ENCODE data around the gene GGTLC2. TPM values are rescaled to one million over a fixed set of nuclear protein-coding genes. Genes with fewer than 3 reads are reported as not detected.

GGTLC2 gene
- total and polyA plus RNA-seq, 7 experiments from 2014 or later, result not detected

DNA sequence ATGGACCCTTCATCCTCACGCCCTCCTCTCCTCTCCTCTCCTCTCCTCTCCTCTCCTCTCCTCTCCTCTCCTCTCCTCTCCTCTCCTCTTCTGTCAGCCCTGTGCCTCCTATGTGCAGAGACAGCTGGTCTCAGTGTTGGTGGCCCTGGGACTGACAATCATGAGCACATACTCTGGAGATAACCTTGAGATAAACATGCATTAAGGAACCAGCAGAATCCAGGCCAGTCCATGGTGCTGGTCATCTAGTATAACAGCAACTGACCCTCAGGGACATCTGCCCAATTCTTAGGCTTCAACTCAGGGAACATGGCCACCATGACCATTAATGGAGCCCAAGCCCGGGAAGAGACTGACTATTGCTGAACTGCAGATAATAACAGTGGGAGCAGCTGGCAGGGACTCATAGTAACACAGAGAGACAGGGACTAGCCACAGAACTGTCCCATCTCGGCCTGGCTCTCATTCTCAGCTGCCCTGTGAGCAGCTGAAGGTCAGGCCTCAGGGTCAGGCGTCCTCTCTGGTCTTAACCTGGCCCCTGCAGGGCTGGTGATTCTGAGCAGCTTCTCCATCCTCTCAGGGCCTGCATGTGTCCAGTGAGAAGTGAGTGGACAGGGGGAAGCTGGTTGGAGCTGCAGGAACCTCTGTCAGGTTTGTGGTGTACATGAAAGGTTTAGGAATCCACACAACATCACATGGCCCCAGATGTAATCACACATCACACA is 45.4 kb downstream of the GGTLC2 start:
- no peaks in the 10 kb centered on the region for H3K36me3 ChIP-seq (ENCODE audit: control insufficient read depth in 2 of 3, insufficient read depth in 3 of 3, low read length in 3 of 3)
- Mint-ChIP-seq H3K4me1 (peaks cover 0 to 9% (median 0%) of the 10 kb centered on the region in 7 donors), H3K27ac (no peak overlapping the region), H3K4me3 (no peak overlapping the region), H3K36me3 (no peaks in the 10 kb centered on the region), H3K27me3 (no peaks in the 10 kb centered on the region), H3K9me3 (no peaks in the 10 kb centered on the region)
- ATAC-seq (no peak), DNase-seq (no peak)
- no peaks in the 10 kb centered on the region for H3K4me1 ChIP-seq (ENCODE audit: control insufficient read depth in 2 of 2, insufficient read depth in 2 of 2, low read length in 2 of 2)
- H3K27me3 ChIP-seq (ENCODE audit: control insufficient read depth in 2 of 2, insufficient read depth in 2 of 2, low read length in 2 of 2), result no peaks in the 10 kb centered on the region
- H3K4me3 ChIP-seq (ENCODE audit: low read length), result no peak overlapping the region
- ChIA-PET POLR2A (interaction anchor here (0.6 kb wide), 1 partner anchor 431 kb away, joined by 3 read pairs; no protein-coding TSS in a partner anchor), CTCF (no interaction called here)
- intact Hi-C loops (cut with micrococcal nuclease), result no loop called here
- H3K27ac ChIP-seq (ENCODE audit: low read depth, low read length), result no peak overlapping the region
- H3K9me3 ChIP-seq (ENCODE audit: control insufficient read depth in 2 of 3, low read length in 3 of 3), result no peaks in the 10 kb centered on the region

- ChIA-PET POLR2A (no interaction called here), CTCF (interaction anchor here (1.8 kb wide), 1 partner anchor 193 kb away, joined by 5 read pairs; no protein-coding TSS in a partner anchor)
- H3K4me3 Mint-ChIP-seq, result no peak overlapping the region
- peaks cover 0 to 9% (median 0%) of the 10 kb centered on the region in 7 donors for H3K4me1 Mint-ChIP-seq
- no peak overlapping the region for H3K27ac ChIP-seq (ENCODE audit: low read depth, low read length)
- no peaks in the 10 kb centered on the region for H3K9me3 Mint-ChIP-seq
- H3K27me3 ChIP-seq (ENCODE audit: control insufficient read depth in 2 of 2, insufficient read depth in 2 of 2, low read length in 2 of 2), result no peaks in the 10 kb centered on the region
- ATAC-seq, result no peak
- no peaks in the 10 kb centered on the region for H3K4me1 ChIP-seq (ENCODE audit: control insufficient read depth in 2 of 2, insufficient read depth in 2 of 2, low read length in 2 of 2)
- DNase-seq, result no peak
- H3K27me3 Mint-ChIP-seq, result no peaks in the 10 kb centered on the region
- H3K36me3 ChIP-seq (ENCODE audit: control insufficient read depth in 2 of 3, insufficient read depth in 3 of 3, low read length in 3 of 3), result no peaks in the 10 kb centered on the region
- H3K36me3 Mint-ChIP-seq, result no peaks in the 10 kb centered on the region
- H3K4me3 ChIP-seq (ENCODE audit: low read length), result no peak overlapping the region
- H3K9me3 ChIP-seq (ENCODE audit: control insufficient read depth in 2 of 3, low read length in 3 of 3), result no peaks in the 10 kb centered on the region
- intact Hi-C loops (cut with micrococcal nuclease), result no loop called here
- H3K27ac Mint-ChIP-seq, result peak overlapping the region in 1 of 9 donors; percentile 17
These were observed 46.6 kb downstream of the GGTLC2 start for GRCh38 chr22:22691055-22691454.

DNA sequence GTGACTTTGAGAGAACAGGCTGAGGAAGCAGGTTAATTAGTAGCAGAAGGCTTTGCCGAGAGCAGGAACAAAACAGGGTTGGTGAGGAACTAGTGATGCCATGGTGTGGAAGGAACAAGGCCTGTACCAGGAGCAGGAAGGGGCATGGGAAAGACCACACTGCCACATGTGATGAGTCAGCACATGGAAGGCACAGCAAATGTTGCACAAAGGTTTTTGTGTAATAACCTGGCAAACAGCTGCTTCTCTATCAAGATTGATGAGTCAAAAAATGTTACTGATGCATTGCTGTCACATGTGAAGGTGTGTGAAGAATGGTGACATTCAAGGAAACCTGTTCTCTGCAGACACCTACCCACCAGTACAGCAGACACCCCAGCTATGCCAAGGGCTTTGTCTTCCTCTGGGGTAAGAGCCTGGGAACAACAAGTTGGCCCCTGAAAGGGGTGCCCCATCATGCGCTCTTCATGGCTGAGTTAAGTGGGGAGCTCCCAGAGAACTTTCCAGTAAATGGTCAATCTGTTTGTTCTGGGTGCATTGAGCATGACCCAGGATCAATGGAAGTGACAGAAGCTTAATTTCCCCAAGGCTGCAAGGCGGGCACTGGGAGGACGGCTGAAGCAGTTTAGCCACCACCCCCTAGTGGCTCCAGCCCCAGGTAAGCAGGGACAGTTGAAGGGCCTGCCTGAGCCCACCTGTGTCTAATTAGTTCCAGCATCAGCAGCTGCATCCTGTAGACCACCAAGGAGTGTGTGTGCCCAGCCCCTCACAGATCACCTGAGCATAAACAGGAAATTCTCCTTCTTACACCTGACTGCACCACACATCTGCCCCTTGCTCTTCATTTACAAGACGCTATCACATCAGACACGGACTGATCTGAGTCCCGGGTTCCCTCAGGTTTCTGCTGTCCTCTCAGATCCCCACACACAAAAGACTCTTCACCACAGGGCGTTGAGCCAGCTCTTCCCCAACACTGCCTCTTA is 47.6 kb downstream of the GGTLC2 start:
- Mint-ChIP-seq H3K4me1 (peaks cover 0 to 6% (median 0%) of the 10 kb centered on the region in 7 donors), H3K4me3 (no peak overlapping the region), H3K27ac (peak overlapping the region in 1 of 9 donors; percentile 51), H3K9me3 (no peaks in the 10 kb centered on the region), H3K27me3 (no peaks in the 10 kb centered on the region), H3K36me3 (no peaks in the 10 kb centered on the region)
- Histone ChIP-seq H3K4me1 (ENCODE audit: control insufficient read depth in 2 of 2, insufficient read depth in 2 of 2, low read length in 2 of 2) (no peaks in the 10 kb centered on the region), H3K36me3 (ENCODE audit: control insufficient read depth in 2 of 3, insufficient read depth in 3 of 3, low read length in 3 of 3) (no peaks in the 10 kb centered on the region), H3K4me3 (ENCODE audit: low read length) (no peak overlapping the region), H3K27ac (ENCODE audit: low read depth, low read length) (no peak overlapping the region), H3K27me3 (ENCODE audit: control insufficient read depth in 2 of 2, insufficient read depth in 2 of 2, low read length in 2 of 2) (no peaks in the 10 kb centered on the region), H3K9me3 (ENCODE audit: control insufficient read depth in 2 of 3, low read length in 3 of 3) (no peaks in the 10 kb centered on the region)
- ChIA-PET CTCF (interaction anchor here (0.6 to 1.8 kb wide), 3 partner anchors 12 to 408 kb away, joined by 3 to 5 read pairs (median 3); no protein-coding TSS in a partner anchor), POLR2A (no interaction called here)
- intact Hi-C loops (cut with micrococcal nuclease), result no loop called here
- ATAC-seq (no peak), DNase-seq (no peak)

DNA sequence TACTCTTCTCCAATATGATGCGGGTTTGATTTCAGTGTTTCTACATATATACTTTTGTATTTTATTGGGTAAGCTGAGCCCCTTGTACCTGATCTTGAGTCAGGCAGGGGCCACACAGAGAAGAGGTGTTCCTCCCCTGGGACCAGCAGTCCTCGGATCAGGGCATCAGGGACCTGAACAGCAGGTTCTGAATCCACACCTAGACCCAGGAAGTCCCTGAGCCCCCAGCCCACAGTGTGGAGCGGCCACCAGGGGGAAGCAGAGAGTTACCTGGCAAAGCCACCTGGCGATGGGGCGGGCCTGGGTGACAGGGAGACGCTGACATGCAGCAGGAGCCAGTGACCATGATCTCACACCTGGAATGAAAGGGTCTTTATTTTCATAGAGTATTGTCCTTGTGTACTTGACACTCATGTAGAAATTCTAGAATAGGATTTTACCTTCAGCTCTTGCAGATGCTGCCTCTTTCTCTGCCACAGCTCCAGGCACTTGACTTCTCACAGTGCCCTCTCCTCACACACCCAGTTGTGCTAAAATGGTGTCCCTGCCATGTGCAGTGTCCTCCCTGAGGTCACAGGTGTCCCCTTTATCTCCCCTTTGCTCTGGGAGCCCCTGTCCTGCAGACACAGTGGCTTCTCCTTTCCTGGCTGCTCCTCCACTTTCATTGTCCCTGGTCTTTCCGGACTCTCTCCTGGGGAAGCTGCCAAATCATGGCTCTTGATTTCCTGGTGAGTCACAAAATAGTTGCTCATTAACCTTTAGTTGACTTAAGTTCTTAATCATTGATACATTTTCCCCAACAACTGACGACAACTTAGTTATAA is 48.5 kb downstream of the GGTLC2 start:
- intact Hi-C loops (cut with micrococcal nuclease), result no loop called here
- H3K27ac ChIP-seq (ENCODE audit: low read depth, low read length), result no peak overlapping the region
- peak; percentile 74 for ATAC-seq

DNA sequence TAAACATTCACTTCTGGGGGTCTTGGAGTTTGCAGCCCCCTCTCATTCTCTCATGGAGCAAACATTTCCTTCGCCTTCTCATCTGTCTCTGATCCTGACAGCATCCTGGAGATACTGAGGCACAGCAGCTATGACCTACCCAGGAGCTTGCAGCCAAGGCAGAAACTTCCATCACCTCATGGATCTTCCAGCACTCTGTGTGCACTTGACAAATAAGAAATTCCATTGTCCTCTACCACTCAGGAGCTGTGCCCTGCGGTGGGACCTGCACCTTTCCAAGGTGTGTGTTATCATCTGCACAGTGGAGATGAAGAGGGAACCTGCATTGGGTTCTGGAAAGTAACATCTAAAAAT is 49.1 kb downstream of the GGTLC2 start:
- H3K27me3 ChIP-seq (ENCODE audit: control insufficient read depth in 2 of 2, insufficient read depth in 2 of 2, low read length in 2 of 2), result no peaks in the 10 kb centered on the region
- H3K27me3 Mint-ChIP-seq, result peaks cover 0 to 3% (median 0%) of the 10 kb centered on the region in 5 donors
- no peaks in the 10 kb centered on the region for H3K36me3 ChIP-seq (ENCODE audit: control insufficient read depth in 2 of 3, insufficient read depth in 3 of 3, low read length in 3 of 3)
- no peak overlapping the region for H3K4me3 ChIP-seq (ENCODE audit: low read length)
- no peak for ATAC-seq
- H3K4me1 Mint-ChIP-seq, result peaks cover 0 to 6% (median 0%) of the 10 kb centered on the region in 7 donors
- CTCF ChIA-PET, result interaction anchor here (0.7 kb wide), 1 partner anchor 101 kb away, joined by 4 read pairs; no protein-coding TSS in a partner anchor
- H3K27ac Mint-ChIP-seq, result peak overlapping the region in 1 of 9 donors; percentile 12
- no peaks in the 10 kb centered on the region for H3K36me3 Mint-ChIP-seq
- H3K27ac ChIP-seq (ENCODE audit: low read depth, low read length), result no peak overlapping the region
- H3K9me3 ChIP-seq (ENCODE audit: control insufficient read depth in 2 of 3, low read length in 3 of 3), result no peaks in the 10 kb centered on the region
- POLR2A ChIA-PET, result no interaction called here
- no peak overlapping the region for H3K4me3 Mint-ChIP-seq
- no peaks in the 10 kb centered on the region for H3K9me3 Mint-ChIP-seq
- H3K4me1 ChIP-seq (ENCODE audit: control insufficient read depth in 2 of 2, insufficient read depth in 2 of 2, low read length in 2 of 2), result no peaks in the 10 kb centered on the region
- no peak for DNase-seq
- intact Hi-C loops (cut with micrococcal nuclease), result no loop called here

More for the DNA sequence above, 48.5 kb downstream of the GGTLC2 start:
- ChIA-PET POLR2A (no interaction called here), CTCF (interaction anchor here (1.8 kb wide), 1 partner anchor 191 kb away, joined by 5 read pairs; no protein-coding TSS in a partner anchor)
- Mint-ChIP-seq H3K4me3 (no peak overlapping the region), H3K27ac (peak overlapping the region in 1 of 9 donors; percentile 12), H3K9me3 (no peaks in the 10 kb centered on the region), H3K4me1 (peaks cover 0 to 6% (median 0%) of the 10 kb centered on the region in 7 donors), H3K27me3 (no peaks in the 10 kb centered on the region), H3K36me3 (no peaks in the 10 kb centered on the region)
- DNase-seq, result peak; percentile 23 to 73 (median 57)
- no peaks in the 10 kb centered on the region for H3K9me3 ChIP-seq (ENCODE audit: control insufficient read depth in 2 of 3, low read length in 3 of 3)
- H3K27me3 ChIP-seq (ENCODE audit: control insufficient read depth in 2 of 2, insufficient read depth in 2 of 2, low read length in 2 of 2), result no peaks in the 10 kb centered on the region
- H3K4me1 ChIP-seq (ENCODE audit: control insufficient read depth in 2 of 2, insufficient read depth in 2 of 2, low read length in 2 of 2), result no peaks in the 10 kb centered on the region
- no peaks in the 10 kb centered on the region for H3K36me3 ChIP-seq (ENCODE audit: control insufficient read depth in 2 of 3, insufficient read depth in 3 of 3, low read length in 3 of 3)
- no peak overlapping the region for H3K4me3 ChIP-seq (ENCODE audit: low read length)

GRCh38 chr22:22694106-22694505 is 49.7 kb downstream of the GGTLC2 start:
- no peak overlapping the region for H3K4me3 Mint-ChIP-seq
- H3K27me3 ChIP-seq (ENCODE audit: control insufficient read depth in 2 of 2, insufficient read depth in 2 of 2, low read length in 2 of 2), result no peaks in the 10 kb centered on the region
- POLR2A ChIA-PET, result no interaction called here
- CTCF ChIA-PET, result interaction anchor here (0.7 kb wide), 1 partner anchor 100 kb away, joined by 4 read pairs; no protein-coding TSS in a partner anchor
- peaks cover 0 to 5% (median 0%) of the 10 kb centered on the region in 5 donors for H3K27me3 Mint-ChIP-seq
- peaks cover 0 to 6% (median 0%) of the 10 kb centered on the region in 7 donors for H3K4me1 Mint-ChIP-seq
- intact Hi-C loops (cut with micrococcal nuclease), result no loop called here
- H3K27ac Mint-ChIP-seq, result no peak overlapping the region
- no peak for ATAC-seq
- no peaks in the 10 kb centered on the region for H3K4me1 ChIP-seq (ENCODE audit: control insufficient read depth in 2 of 2, insufficient read depth in 2 of 2, low read length in 2 of 2)
- no peaks in the 10 kb centered on the region for H3K9me3 ChIP-seq (ENCODE audit: control insufficient read depth in 2 of 3, low read length in 3 of 3)
- no peak for DNase-seq
- H3K36me3 Mint-ChIP-seq, result no peaks in the 10 kb centered on the region
- no peak overlapping the region for H3K4me3 ChIP-seq (ENCODE audit: low read length)
- no peak overlapping the region for H3K27ac ChIP-seq (ENCODE audit: low read depth, low read length)
- H3K9me3 Mint-ChIP-seq, result no peaks in the 10 kb centered on the region
- H3K36me3 ChIP-seq (ENCODE audit: control insufficient read depth in 2 of 3, insufficient read depth in 3 of 3, low read length in 3 of 3), result no peaks in the 10 kb centered on the region

All from naive thymus-derived CD4-positive, alpha-beta T cell (primary cell).